ENCODE data around the gene LXN.

The LXN gene

GRCh38 chr3:158666416-158666815, 6.0 kb downstream of the LXN start:
- Histone ChIP-seq H3K4me1 (ENCODE audit: insufficient read depth, insufficient read length) (no peaks in the 10 kb centered on the region), H3K9ac (ENCODE audit: insufficient read length, low read depth) (no peak overlapping the region), H3K27me3 (ENCODE audit: insufficient read depth, insufficient read length) (no peaks in the 10 kb centered on the region), H3K36me3 (ENCODE audit: insufficient read depth, insufficient read length, low read length) (peaks cover 87% of the 10 kb centered on the region), H3K4me3 (ENCODE audit: insufficient read length, low read depth) (no peak overlapping the region), H3K9me3 (ENCODE audit: insufficient read depth, low read length) (no peaks in the 10 kb centered on the region)
- no peak for DNase-seq (ENCODE audit: low read depth, low spot score)
- TF ChIP-seq YY1 (IDR thresholded peaks at IDR 0.05; ENCODE audit: insufficient read depth, insufficient read length) (no peak), ZNF274 (IDR thresholded peaks at IDR 0.05; ENCODE audit: low read depth, low read length) (no peak), SUZ12 (IDR thresholded peaks at IDR 0.05; ENCODE audit: extremely low read depth, insufficient read depth, insufficient read length) (no peak)

DNA sequence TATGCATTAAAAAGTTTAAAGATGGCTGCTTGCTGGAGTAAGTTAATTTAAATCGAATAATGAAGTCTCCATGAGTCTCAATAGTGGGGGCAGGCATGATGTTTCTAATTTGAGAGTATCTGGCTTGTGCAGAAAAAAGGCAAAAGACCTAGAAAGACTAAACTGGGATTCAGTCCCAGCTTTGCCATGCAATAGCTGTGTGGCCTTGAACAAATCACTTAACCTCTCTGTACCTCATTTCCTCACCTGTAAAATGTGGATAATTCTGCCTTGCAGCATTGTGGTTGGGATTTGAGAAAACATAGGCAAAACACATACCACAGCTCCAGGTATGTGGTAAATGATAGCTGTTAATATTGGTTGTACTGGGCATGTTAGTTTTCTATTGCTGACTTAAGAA, 8.6 kb downstream of the LXN start:
- Histone ChIP-seq H3K27me3 (ENCODE audit: insufficient read depth, insufficient read length) (no peaks in the 10 kb centered on the region), H3K9me3 (ENCODE audit: insufficient read depth, low read length) (no peaks in the 10 kb centered on the region), H3K4me1 (ENCODE audit: insufficient read depth, insufficient read length) (no peaks in the 10 kb centered on the region), H3K9ac (ENCODE audit: insufficient read length, low read depth) (no peak overlapping the region), H3K4me3 (ENCODE audit: insufficient read length, low read depth) (no peak overlapping the region), H3K36me3 (ENCODE audit: insufficient read depth, insufficient read length, low read length) (peaks cover 93% of the 10 kb centered on the region)
- TF ChIP-seq YY1 (IDR thresholded peaks at IDR 0.05; ENCODE audit: insufficient read depth, insufficient read length): no peak
- no peak for TF ChIP-seq ZNF274 (IDR thresholded peaks at IDR 0.05; ENCODE audit: low read depth, low read length)
- TF ChIP-seq SUZ12 (IDR thresholded peaks at IDR 0.05; ENCODE audit: extremely low read depth, insufficient read depth, insufficient read length): no peak
- no peak for DNase-seq (ENCODE audit: low read depth, low spot score)

DNA sequence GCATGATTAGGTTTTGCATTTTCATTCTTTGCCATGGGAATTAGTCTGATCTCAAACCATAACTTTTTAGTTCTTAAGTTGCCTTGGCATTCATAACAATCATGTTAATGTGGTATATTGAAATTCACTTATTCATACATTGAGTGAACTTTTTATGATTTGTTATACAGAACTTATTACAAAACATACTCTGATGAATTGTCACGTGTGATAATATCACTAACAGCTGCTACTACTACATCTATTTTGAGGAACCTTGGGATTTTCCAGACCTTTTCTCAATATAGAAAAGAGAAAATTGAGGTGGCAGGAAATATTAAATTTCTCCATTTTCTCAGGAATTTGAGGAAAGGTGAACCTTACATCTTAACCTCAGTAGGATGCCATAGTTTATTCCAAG, 9.2 kb downstream of the LXN start:
- H3K9ac ChIP-seq (ENCODE audit: insufficient read length, low read depth): no peak overlapping the region
- DNase-seq (ENCODE audit: low read depth, low spot score): no peak
- H3K4me1 ChIP-seq (ENCODE audit: insufficient read depth, insufficient read length): no peaks in the 10 kb centered on the region
- H3K36me3 ChIP-seq (ENCODE audit: insufficient read depth, insufficient read length, low read length): peaks cover 92% of the 10 kb centered on the region
- TF ChIP-seq SUZ12 (IDR thresholded peaks at IDR 0.05; ENCODE audit: extremely low read depth, insufficient read depth, insufficient read length) (no peak), ZNF274 (IDR thresholded peaks at IDR 0.05; ENCODE audit: low read depth, low read length) (no peak), YY1 (IDR thresholded peaks at IDR 0.05; ENCODE audit: insufficient read depth, insufficient read length) (no peak)
- no peaks in the 10 kb centered on the region for H3K27me3 ChIP-seq (ENCODE audit: insufficient read depth, insufficient read length)
- no peaks in the 10 kb centered on the region for H3K9me3 ChIP-seq (ENCODE audit: insufficient read depth, low read length)
- H3K4me3 ChIP-seq (ENCODE audit: insufficient read length, low read depth): no peak overlapping the region

- no peak for TF ChIP-seq SUZ12 (IDR thresholded peaks at IDR 0.05; ENCODE audit: extremely low read depth, insufficient read depth, insufficient read length)
- no peak for TF ChIP-seq YY1 (IDR thresholded peaks at IDR 0.05; ENCODE audit: insufficient read depth, insufficient read length)
- TF ChIP-seq ZNF274 (IDR thresholded peaks at IDR 0.05; ENCODE audit: low read depth, low read length): no peak
Observed at GRCh38 chr3:158660711-158661110, 11.7 kb downstream of the LXN start.

DNA sequence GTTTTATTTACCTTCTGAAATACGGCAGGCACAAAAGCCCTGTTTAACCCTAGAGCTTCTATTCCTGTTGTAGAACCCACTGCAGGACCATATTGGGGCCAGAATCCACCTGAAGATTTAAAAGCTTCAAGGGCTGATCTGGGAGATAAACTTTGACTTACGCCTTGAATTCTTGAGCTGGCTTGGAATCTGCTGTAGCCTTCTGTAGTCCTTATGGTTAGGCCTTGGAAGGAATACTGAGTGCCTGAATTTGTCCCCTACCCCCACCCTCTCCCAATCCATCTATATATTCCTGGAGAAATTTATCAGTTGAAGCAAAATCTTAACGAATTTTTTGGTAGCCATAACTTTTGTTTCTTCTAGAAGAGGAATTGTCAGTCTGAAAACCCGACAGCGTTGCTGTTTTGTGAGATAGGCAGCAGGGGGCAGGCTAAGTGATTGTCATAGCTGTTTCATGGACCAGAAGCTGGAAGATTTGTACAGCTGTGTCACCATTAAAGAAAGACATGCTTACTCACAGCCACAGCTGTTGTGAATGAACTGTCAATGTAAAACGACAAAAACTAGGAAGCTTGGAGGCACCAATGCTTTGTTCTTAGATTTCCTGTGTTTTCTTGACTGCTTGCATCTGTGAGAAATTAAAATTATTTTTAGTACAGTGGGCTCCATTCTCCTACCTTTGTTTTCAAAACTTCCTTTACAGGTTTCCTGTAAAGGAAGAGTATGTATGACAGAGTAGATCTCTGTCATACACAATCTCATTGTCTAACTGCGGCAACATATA, 12.8 kb downstream of the LXN start:
- H3K9ac ChIP-seq (ENCODE audit: insufficient read length, low read depth): no peak overlapping the region
- no peak overlapping the region for H3K4me3 ChIP-seq (ENCODE audit: insufficient read length, low read depth)
- TF ChIP-seq SUZ12 (IDR thresholded peaks at IDR 0.05; ENCODE audit: extremely low read depth, insufficient read depth, insufficient read length) (no peak), YY1 (IDR thresholded peaks at IDR 0.05; ENCODE audit: insufficient read depth, insufficient read length) (no peak), ZNF274 (IDR thresholded peaks at IDR 0.05; ENCODE audit: low read depth, low read length) (no peak)
- H3K4me1 ChIP-seq (ENCODE audit: insufficient read depth, insufficient read length): no peaks in the 10 kb centered on the region
- no peak for DNase-seq (ENCODE audit: low read depth, low spot score)
- no peaks in the 10 kb centered on the region for H3K9me3 ChIP-seq (ENCODE audit: insufficient read depth, low read length)
- H3K27me3 ChIP-seq (ENCODE audit: insufficient read depth, insufficient read length): no peaks in the 10 kb centered on the region
- peaks cover 85% of the 10 kb centered on the region for H3K36me3 ChIP-seq (ENCODE audit: insufficient read depth, insufficient read length, low read length)

More at GRCh38 chr3:158660711-158661110, 11.7 kb downstream of the LXN start:
- Histone ChIP-seq H3K4me3 (ENCODE audit: insufficient read length, low read depth) (no peak overlapping the region), H3K4me1 (ENCODE audit: insufficient read depth, insufficient read length) (no peaks in the 10 kb centered on the region), H3K27me3 (ENCODE audit: insufficient read depth, insufficient read length) (no peaks in the 10 kb centered on the region), H3K9ac (ENCODE audit: insufficient read length, low read depth) (no peak overlapping the region), H3K9me3 (ENCODE audit: insufficient read depth, low read length) (no peaks in the 10 kb centered on the region), H3K36me3 (ENCODE audit: insufficient read depth, insufficient read length, low read length) (peaks cover 85% of the 10 kb centered on the region)
- no peak for DNase-seq (ENCODE audit: low read depth, low spot score)

DNA sequence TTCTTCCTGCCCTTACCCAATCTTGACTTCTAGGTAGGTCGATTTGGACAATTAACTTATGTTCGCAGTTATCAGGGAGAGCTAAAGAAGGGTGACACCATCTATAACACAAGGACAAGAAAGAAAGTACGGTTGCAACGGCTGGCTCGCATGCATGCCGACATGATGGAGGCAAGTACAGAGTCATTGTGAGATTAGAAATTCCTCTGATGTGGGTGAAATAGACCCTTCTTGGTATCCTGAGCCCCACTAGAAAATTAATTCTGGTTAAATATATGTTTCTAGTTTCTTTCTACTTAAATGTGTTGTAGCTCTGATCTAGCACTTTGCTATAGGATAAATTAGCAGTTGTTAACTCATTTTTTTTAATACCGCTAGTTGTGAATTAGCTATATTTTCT, 13.6 kb downstream of the LXN start:
- H3K9ac ChIP-seq (ENCODE audit: insufficient read length, low read depth): no peak overlapping the region
- H3K4me1 ChIP-seq (ENCODE audit: insufficient read depth, insufficient read length): no peaks in the 10 kb centered on the region
- no peaks in the 10 kb centered on the region for H3K27me3 ChIP-seq (ENCODE audit: insufficient read depth, insufficient read length)
- H3K9me3 ChIP-seq (ENCODE audit: insufficient read depth, low read length): no peaks in the 10 kb centered on the region
- no peak overlapping the region for H3K4me3 ChIP-seq (ENCODE audit: insufficient read length, low read depth)
- peaks cover 87% of the 10 kb centered on the region for H3K36me3 ChIP-seq (ENCODE audit: insufficient read depth, insufficient read length, low read length)
- TF ChIP-seq ZNF274 (IDR thresholded peaks at IDR 0.05; ENCODE audit: low read depth, low read length) (no peak), SUZ12 (IDR thresholded peaks at IDR 0.05; ENCODE audit: extremely low read depth, insufficient read depth, insufficient read length) (no peak), YY1 (IDR thresholded peaks at IDR 0.05; ENCODE audit: insufficient read depth, insufficient read length) (no peak)
- DNase-seq (ENCODE audit: low read depth, low spot score): no peak

DNA sequence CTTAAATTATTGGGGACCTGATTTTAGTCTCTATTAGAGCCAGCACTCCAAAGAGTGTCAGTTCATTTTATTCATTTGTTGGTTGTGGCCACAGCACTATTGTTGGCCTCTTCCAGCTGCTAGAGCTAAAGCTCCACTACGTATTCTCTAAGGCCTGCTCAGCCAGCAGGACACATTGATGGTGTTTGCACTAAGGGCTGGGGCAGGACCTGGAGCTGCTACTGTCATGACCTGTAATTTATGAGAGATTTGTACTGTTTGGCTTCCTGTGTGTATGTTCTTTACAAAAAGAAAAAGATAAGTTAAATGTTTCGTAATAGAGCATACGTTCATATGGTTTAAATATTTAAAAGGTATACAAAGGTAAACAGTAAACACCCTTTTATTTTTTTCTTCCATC, 20.0 kb downstream of the LXN start:
- H3K4me3 ChIP-seq (ENCODE audit: insufficient read length, low read depth): no peak overlapping the region
- H3K36me3 ChIP-seq (ENCODE audit: insufficient read depth, insufficient read length, low read length): peaks cover 83% of the 10 kb centered on the region
- H3K4me1 ChIP-seq (ENCODE audit: insufficient read depth, insufficient read length): no peaks in the 10 kb centered on the region
- TF ChIP-seq ZNF274 (IDR thresholded peaks at IDR 0.05; ENCODE audit: low read depth, low read length): no peak
- TF ChIP-seq SUZ12 (IDR thresholded peaks at IDR 0.05; ENCODE audit: extremely low read depth, insufficient read depth, insufficient read length): no peak
- TF ChIP-seq YY1 (IDR thresholded peaks at IDR 0.05; ENCODE audit: insufficient read depth, insufficient read length): no peak
- H3K27me3 ChIP-seq (ENCODE audit: insufficient read depth, insufficient read length): no peaks in the 10 kb centered on the region
- DNase-seq (ENCODE audit: low read depth, low spot score): no peak
- H3K9me3 ChIP-seq (ENCODE audit: insufficient read depth, low read length): no peaks in the 10 kb centered on the region
- no peak overlapping the region for H3K9ac ChIP-seq (ENCODE audit: insufficient read length, low read depth)

Data from NT2/D1 (cell line).